ENCODE results near the gene PLAAT2. TPM values are rescaled to one million over a fixed set of nuclear protein-coding genes. Genes with fewer than 3 reads are reported as not detected.
A peak's percentile ranks its signal among the peaks of the same experiment; 100 is the strongest.
"Not testable (repeated sequence)": the region's sequence is repeated elsewhere in the genome, so short reads cannot be mapped to it uniquely, and the experiment has no call there.

The PLAAT2 gene
- total RNA-seq, 4 donors from 2014 or later = 38.7 to 47.9 (median 43.0) TPM; not detected in 1

DNA sequence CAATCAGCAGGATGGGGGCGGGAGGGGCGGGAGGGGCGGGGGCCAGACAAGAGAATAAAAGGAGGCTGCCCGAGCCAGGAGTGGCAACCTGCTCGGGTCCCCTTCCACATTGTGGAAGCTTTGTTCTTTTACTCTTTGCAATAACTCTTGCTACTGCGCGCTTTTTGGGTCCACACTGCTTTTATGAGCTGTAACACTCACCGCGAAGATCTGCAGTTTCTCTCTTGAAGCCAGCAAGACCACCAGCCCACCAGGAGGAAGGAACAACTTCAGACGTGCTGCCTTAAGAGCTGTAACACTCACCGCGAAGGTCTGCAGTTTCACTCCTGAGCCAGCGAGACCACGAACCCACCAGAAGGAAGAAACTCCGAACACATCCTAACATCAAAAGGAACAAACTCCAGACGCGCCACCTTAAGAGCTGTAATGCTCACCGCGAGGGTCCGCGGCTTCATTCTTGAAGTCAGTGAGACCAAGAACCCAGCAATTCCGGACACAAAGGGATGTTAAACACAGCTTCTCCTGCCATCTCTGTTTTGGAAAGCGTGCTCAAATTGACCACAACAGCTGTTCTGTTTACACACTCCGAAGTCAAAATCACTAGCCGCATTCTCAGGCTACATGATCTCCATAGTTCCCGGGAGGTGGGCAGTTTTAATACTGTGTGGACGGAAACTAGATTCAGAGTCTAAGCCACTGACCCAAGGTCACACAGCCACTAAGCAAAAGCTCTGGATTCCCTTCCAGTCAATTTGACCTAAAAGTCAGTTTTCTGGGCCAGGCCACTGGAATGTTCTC lies 11.9 kb downstream of the PLAAT2 start:
- no peaks in the 10 kb centered on the region for H3K9me3 ChIP-seq
- peaks cover 0 to 6% (median 2%) of the 10 kb centered on the region in 4 donors for H3K4me1 ChIP-seq
- H3K27ac ChIP-seq = peak overlapping the region in 1 of 4 donors; percentile 0
- no peak for TF ChIP-seq EP300 (IDR thresholded peaks at IDR 0.05; ENCODE audit: low read depth)
- TF ChIP-seq POLR2AphosphoS5 (IDR thresholded peaks at IDR 0.05) = no peak
- TF ChIP-seq, protein P1, sequence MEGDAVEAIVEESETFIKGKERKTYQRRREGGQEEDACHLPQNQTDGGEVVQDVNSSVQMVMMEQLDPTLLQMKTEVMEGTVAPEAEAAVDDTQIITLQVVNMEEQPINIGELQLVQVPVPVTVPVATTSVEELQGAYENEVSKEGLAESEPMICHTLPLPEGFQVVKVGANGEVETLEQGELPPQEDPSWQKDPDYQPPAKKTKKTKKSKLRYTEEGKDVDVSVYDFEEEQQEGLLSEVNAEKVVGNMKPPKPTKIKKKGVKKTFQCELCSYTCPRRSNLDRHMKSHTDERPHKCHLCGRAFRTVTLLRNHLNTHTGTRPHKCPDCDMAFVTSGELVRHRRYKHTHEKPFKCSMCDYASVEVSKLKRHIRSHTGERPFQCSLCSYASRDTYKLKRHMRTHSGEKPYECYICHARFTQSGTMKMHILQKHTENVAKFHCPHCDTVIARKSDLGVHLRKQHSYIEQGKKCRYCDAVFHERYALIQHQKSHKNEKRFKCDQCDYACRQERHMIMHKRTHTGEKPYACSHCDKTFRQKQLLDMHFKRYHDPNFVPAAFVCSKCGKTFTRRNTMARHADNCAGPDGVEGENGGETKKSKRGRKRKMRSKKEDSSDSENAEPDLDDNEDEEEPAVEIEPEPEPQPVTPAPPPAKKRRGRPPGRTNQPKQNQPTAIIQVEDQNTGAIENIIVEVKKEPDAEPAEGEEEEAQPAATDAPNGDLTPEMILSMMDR (IDR thresholded peaks at IDR 0.05) = no peak
- no peak for DNase-seq
- WGBS, 2 donors (ENCODE audit: low coverage in 1 of 2) = 61 to 83% methylated on average over 13 to 27 of the region's 27 CpGs
- no peaks in the 10 kb centered on the region for H3K27me3 ChIP-seq
- no peak overlapping the region for H3K4me3 ChIP-seq
- in situ Hi-C loops (cut with MboI; ENCODE audit: low pct_ligation_motif_present in 1 of 4, low pct_unique_long_range_greater_than_20kb in 1 of 4, low sequenced_read_pairs in 3 of 4) = no loop called here
- intact Hi-C loops (cut with DNase I; ENCODE audit: low total_unique reads) = no loop called here
- no peaks in the 10 kb centered on the region for H3K36me3 ChIP-seq

DNA sequence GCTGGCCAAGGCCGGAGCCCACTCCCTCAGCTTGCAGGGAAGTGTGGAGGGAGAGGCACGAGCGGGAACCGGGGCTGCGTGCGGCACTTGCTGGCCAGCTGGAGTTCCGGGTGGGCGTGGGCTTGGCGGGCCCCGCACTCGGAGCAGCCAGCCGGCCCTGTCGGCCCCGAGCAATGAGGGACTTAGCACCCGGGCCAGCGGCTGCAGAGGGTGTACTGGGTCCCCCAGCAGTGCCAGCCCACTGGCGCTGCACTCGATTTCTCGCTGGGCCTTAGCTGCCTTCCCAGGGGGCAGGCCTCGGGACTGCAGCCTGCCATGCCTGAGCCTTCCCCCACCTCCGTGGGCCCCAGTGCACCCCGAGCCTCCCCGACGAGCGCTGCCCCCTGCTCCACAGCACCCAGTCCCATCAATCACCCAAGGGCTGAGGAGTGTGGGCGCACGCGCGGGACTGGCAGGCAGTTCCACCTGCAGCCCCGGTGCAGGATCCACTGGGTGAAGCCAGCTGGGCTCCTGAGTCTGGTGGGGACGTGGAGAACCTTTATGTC lies 13.0 kb downstream of the PLAAT2 start:
- H3K4me3 ChIP-seq; H3K27me3 ChIP-seq; intact Hi-C loops (cut with DNase I; ENCODE audit: low total_unique reads); H3K9me3 ChIP-seq; DNase-seq; H3K27ac ChIP-seq; H3K36me3 ChIP-seq; in situ Hi-C loops (cut with MboI; ENCODE audit: low pct_ligation_motif_present in 1 of 4, low pct_unique_long_range_greater_than_20kb in 1 of 4, low sequenced_read_pairs in 3 of 4); H3K4me1 ChIP-seq: not testable (repeated sequence)
- WGBS, 2 donors (ENCODE audit: low coverage in 1 of 2) = 91% methylated on average over 22 of the region's 31 CpGs; no CpG with 5 or more reads in 1 of the 2 donors

DNA sequence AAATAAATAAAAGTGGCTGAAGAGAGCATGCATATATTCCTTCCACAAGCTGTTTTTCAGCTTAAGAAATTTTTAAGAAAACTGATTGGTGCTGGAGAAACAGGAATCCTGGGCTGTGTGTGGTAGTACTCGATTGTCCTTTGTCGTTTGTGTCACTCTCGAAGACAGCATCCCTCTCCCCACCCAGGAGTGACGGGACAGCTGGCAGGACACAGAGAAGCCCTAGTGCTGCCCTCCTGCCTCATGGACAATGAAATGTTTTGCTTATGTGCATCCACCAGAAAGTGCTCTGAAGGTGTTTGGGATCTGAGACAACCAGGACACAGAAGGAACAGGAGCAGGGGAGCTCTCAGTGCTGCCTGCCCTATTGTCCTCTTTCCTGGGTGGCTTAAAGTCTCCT lies 13.8 kb downstream of the PLAAT2 start:
- no peak for DNase-seq
- WGBS, 2 donors (ENCODE audit: low coverage in 1 of 2) = 90 to 92% methylated on average over 2 to 4 of the region's 4 CpGs
- in situ Hi-C loops (cut with MboI; ENCODE audit: low pct_ligation_motif_present in 1 of 4, low pct_unique_long_range_greater_than_20kb in 1 of 4, low sequenced_read_pairs in 3 of 4) (no loop called here), intact Hi-C loops (cut with DNase I; ENCODE audit: low total_unique reads) (no loop called here)
- Histone ChIP-seq H3K27ac (no peak overlapping the region), H3K36me3 (no peaks in the 10 kb centered on the region), H3K27me3 (no peaks in the 10 kb centered on the region), H3K9me3 (no peaks in the 10 kb centered on the region), H3K4me1 (peaks cover 0 to 6% (median 2%) of the 10 kb centered on the region in 4 donors), H3K4me3 (no peak overlapping the region)
- TF ChIP-seq, protein P1 (IDR thresholded peaks at IDR 0.05) = no peak
- TF ChIP-seq POLR2A (IDR thresholded peaks at IDR 0.05) (no peak), EP300 (IDR thresholded peaks at IDR 0.05; ENCODE audit: low read depth) (no peak), POLR2AphosphoS5 (IDR thresholded peaks at IDR 0.05) (no peak)

DNA sequence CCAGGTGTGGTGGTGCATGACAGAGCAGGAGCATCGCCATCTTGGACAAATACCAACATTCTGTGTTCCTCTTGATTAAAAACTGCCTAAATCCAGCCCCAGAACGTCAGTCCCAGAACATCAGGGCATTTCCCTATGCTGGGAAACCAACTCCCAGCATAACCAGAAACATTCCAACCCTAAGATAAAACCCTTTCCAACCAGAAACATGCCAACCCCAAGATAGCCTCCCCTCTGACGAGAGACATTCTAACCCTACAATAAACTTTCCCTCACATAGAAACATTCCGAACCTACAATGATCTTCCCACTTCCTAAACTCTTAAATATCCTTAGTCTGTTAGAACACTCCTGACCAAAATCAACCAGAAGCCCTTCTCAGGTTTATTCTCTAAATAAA lies 15.0 kb downstream of the PLAAT2 start:
- intact Hi-C loops (cut with DNase I; ENCODE audit: low total_unique reads) (no loop called here), in situ Hi-C loops (cut with MboI; ENCODE audit: low pct_ligation_motif_present in 1 of 4, low pct_unique_long_range_greater_than_20kb in 1 of 4, low sequenced_read_pairs in 3 of 4) (no loop called here)
- DNase-seq = no peak
- Histone ChIP-seq H3K9me3 (no peaks in the 10 kb centered on the region), H3K27ac (no peak overlapping the region), H3K4me1 (peaks cover 0 to 2% (median 0%) of the 10 kb centered on the region in 4 donors), H3K36me3 (no peaks in the 10 kb centered on the region), H3K4me3 (no peak overlapping the region), H3K27me3 (no peaks in the 10 kb centered on the region)
- 84 to 95% methylated on average over 3 to 4 of the region's 4 CpGs for WGBS, 2 donors (ENCODE audit: low coverage in 1 of 2)
- TF ChIP-seq EP300 (IDR thresholded peaks at IDR 0.05; ENCODE audit: low read depth) = no peak
- TF ChIP-seq, protein P1 (IDR thresholded peaks at IDR 0.05) = no peak
- no peak for TF ChIP-seq POLR2AphosphoS5 (IDR thresholded peaks at IDR 0.05)
- no peak for TF ChIP-seq POLR2A (IDR thresholded peaks at IDR 0.05)
